ENCODE data around the gene ANKRD45. TPM values are rescaled to one million over a fixed set of nuclear protein-coding genes. Genes with fewer than 3 reads are reported as not detected.
"Not testable (repeated sequence)": the region's sequence is repeated elsewhere in the genome, so short reads cannot be mapped to it uniquely, and the experiment has no call there.

Gene ANKRD45
- total RNA-seq, 1 experiment from 2014 or later: not detected

GRCh38 chr1:173705117-173705516, 35.5 kb upstream of the ANKRD45 start:
- no peak for TF ChIP-seq SIN3A (IDR thresholded peaks at IDR 0.05; ENCODE audit: borderline replicate concordance, insufficient read depth, low read depth, low read length)
- TF ChIP-seq POLR2AphosphoS5 (IDR thresholded peaks at IDR 0.05; ENCODE audit: low read depth, low read length): no peak
- TF ChIP-seq, protein P1, sequence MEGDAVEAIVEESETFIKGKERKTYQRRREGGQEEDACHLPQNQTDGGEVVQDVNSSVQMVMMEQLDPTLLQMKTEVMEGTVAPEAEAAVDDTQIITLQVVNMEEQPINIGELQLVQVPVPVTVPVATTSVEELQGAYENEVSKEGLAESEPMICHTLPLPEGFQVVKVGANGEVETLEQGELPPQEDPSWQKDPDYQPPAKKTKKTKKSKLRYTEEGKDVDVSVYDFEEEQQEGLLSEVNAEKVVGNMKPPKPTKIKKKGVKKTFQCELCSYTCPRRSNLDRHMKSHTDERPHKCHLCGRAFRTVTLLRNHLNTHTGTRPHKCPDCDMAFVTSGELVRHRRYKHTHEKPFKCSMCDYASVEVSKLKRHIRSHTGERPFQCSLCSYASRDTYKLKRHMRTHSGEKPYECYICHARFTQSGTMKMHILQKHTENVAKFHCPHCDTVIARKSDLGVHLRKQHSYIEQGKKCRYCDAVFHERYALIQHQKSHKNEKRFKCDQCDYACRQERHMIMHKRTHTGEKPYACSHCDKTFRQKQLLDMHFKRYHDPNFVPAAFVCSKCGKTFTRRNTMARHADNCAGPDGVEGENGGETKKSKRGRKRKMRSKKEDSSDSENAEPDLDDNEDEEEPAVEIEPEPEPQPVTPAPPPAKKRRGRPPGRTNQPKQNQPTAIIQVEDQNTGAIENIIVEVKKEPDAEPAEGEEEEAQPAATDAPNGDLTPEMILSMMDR (IDR thresholded peaks at IDR 0.05): no peak
- TF ChIP-seq REST (IDR thresholded peaks at IDR 0.05; ENCODE audit: insufficient read depth in 1 of 2, low read depth in 2 of 2, low read length in 1 of 2): no peak
- no peak for TF ChIP-seq TCF7L2 (IDR thresholded peaks at IDR 0.05; ENCODE audit: low read depth, low read length)
- no peak for ATAC-seq
- POLR2A ChIA-PET: no interaction called here
- no TSS peak for BruUV-seq (replicated peaks)
- intact Hi-C loops (cut with micrococcal nuclease; ENCODE audit: unreplicated experiment) (no loop called here), in situ Hi-C loops (cut with HindIII; ENCODE audit: low pct_unique_long_range_greater_than_20kb, low sequenced_read_pairs) (no loop called here)
- H3K9me3 ChIP-seq (ENCODE audit: control insufficient read depth, insufficient read depth, low read depth, low read length): no peaks in the 10 kb centered on the region
- no peaks in the 10 kb centered on the region; the same call in 1 of the 2 replicates for H3K27me3 ChIP-seq (ENCODE audit: control insufficient read depth, insufficient read depth, low read length)
- no peaks in the 10 kb centered on the region for H3K4me1 ChIP-seq (ENCODE audit: control insufficient read depth, insufficient read depth, low read length)
- DNase-seq (ENCODE audit: low read depth, low spot score): no peak
- H3K4me3 ChIP-seq (ENCODE audit: low read depth in 2 of 2, low read length in 2 of 2): no peak overlapping the region
- CTCF ChIA-PET: no interaction called here
- H3K36me3 ChIP-seq (ENCODE audit: control insufficient read depth, insufficient read depth, low read length): no peaks in the 10 kb centered on the region
- no peak overlapping the region for H3K27ac ChIP-seq (ENCODE audit: low read length)

DNA sequence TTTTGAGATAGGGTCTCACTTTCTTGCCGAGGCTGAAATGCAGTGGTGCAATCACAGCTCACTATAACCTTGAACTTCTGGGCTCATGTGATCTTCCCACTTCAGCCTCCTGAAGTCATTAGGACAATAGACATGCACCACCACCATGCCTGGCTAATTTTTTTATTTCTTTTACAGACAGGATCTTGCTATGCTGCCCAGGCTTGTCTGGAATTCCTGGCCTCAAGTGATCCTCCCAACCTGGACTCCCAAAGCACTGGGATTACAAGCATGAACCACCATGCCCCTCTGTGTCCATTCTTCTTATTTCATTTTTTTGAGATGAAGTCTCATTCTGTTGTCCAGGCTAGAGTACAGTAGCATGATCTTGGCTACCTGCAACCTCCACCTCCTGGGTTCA, 33.1 kb upstream of the ANKRD45 start:
- Histone ChIP-seq H3K27ac (ENCODE audit: low read length) (no peak overlapping the region), H3K36me3 (ENCODE audit: control insufficient read depth, insufficient read depth, low read length) (no peaks in the 10 kb centered on the region), H3K27me3 (ENCODE audit: control insufficient read depth, insufficient read depth, low read length) (no peaks in the 10 kb centered on the region), H3K4me1 (ENCODE audit: control insufficient read depth, insufficient read depth, low read length) (no peaks in the 10 kb centered on the region), H3K9me3 (ENCODE audit: control insufficient read depth, insufficient read depth, low read depth, low read length) (no peaks in the 10 kb centered on the region), H3K4me3 (ENCODE audit: low read depth in 2 of 2, low read length in 2 of 2) (no peak overlapping the region)
- BruUV-seq (replicated peaks): no TSS peak
- POLR2A ChIA-PET: no interaction called here
- intact Hi-C loops (cut with micrococcal nuclease; ENCODE audit: unreplicated experiment) (no loop called here), in situ Hi-C loops (cut with HindIII; ENCODE audit: low pct_unique_long_range_greater_than_20kb, low sequenced_read_pairs) (no loop called here)
- TF ChIP-seq, protein P1 (IDR thresholded peaks at IDR 0.05): no peak
- TF ChIP-seq POLR2AphosphoS5 (IDR thresholded peaks at IDR 0.05; ENCODE audit: low read depth, low read length) (no peak), SIN3A (IDR thresholded peaks at IDR 0.05; ENCODE audit: borderline replicate concordance, insufficient read depth, low read depth, low read length) (no peak), TCF7L2 (IDR thresholded peaks at IDR 0.05; ENCODE audit: low read depth, low read length) (no peak), REST (IDR thresholded peaks at IDR 0.05; ENCODE audit: insufficient read depth in 1 of 2, low read depth in 2 of 2, low read length in 1 of 2) (no peak)
- DNase-seq (ENCODE audit: low read depth, low spot score) (no peak), ATAC-seq (no peak)
- CTCF ChIA-PET: no interaction called here

DNA sequence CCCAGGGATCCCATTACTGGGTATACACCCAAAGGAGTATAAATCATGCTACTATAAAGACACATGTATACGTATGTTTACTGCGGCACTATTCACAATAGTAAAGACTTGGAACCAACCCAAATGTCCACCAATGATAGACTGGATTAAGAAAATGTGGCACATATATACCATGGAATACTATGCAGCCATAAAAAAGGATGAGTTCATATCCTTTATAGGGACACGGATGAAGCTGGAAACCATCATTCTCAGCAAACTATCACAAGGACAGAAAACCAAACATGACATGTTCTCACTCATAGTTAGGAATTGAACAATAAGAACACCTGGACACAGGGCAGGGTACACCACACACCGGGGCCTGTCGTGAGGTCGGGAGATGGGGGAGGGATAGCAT, 31.6 kb upstream of the ANKRD45 start:
- POLR2A ChIA-PET; H3K27me3 ChIP-seq (ENCODE audit: control insufficient read depth, insufficient read depth, low read length); CTCF ChIA-PET; H3K36me3 ChIP-seq (ENCODE audit: control insufficient read depth, insufficient read depth, low read length); H3K9me3 ChIP-seq (ENCODE audit: control insufficient read depth, insufficient read depth, low read depth, low read length); DNase-seq (ENCODE audit: low read depth, low spot score); H3K4me1 ChIP-seq (ENCODE audit: control insufficient read depth, insufficient read depth, low read length); in situ Hi-C loops (cut with HindIII; ENCODE audit: low pct_unique_long_range_greater_than_20kb, low sequenced_read_pairs); BruUV-seq (replicated peaks); H3K27ac ChIP-seq (ENCODE audit: low read length); H3K4me3 ChIP-seq (ENCODE audit: low read depth in 2 of 2, low read length in 2 of 2); ATAC-seq; intact Hi-C loops (cut with micrococcal nuclease; ENCODE audit: unreplicated experiment): not testable (repeated sequence)
